ENCODE measurements around the gene BRPF3.

- no peak for TF ChIP-seq CTCF (IDR thresholded peaks at IDR 0.05; ENCODE audit: poor library complexity, severe bottlenecking)
- TF ChIP-seq REST (IDR thresholded peaks at IDR 0.05; ENCODE audit: borderline replicate concordance), result no peak
- TF ChIP-seq POLR2AphosphoS5 (IDR thresholded peaks at IDR 0.05), result no peak
Measured at GRCh38 chr6:36232172-36232571, 35.6 kb downstream of the BRPF3 start.
